ENCODE results near the gene PPM1E. TPM values are rescaled to one million over a fixed set of nuclear protein-coding genes. Genes with fewer than 3 reads are reported as not detected.

PPM1E gene
- total RNA-seq, 4 donors from 2014 or later: 0.08 to 0.11 TPM; not detected in 2

DNA sequence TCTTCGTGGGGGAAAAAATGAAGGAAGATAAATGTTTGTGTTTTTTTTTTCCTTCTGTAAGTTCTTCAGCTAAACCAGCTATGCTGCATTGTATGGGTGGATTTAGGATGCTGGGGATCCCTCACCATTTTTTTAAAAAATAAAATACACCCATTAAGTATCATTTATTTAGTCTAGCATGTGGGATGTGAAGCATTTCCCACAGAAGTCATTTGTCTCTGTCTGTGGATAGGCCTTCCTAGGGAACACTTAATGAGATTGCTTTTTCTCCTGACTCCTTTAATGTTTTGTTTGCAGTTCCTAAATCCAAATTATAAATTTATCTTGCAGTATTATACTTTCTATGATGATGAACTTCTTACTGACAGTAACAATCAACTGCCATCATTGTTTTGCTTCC, 146.7 kb downstream of the PPM1E start:
- no peak for TF ChIP-seq POLR2AphosphoS5 (IDR thresholded peaks at IDR 0.05)
- TF ChIP-seq EP300 (IDR thresholded peaks at IDR 0.05): no peak
- TF ChIP-seq POLR2A (IDR thresholded peaks at IDR 0.05): no peak
- no peak for TF ChIP-seq CTCF (IDR thresholded peaks at IDR 0.05)
- no peak overlapping the region for H3K27ac ChIP-seq
- H3K4me1 ChIP-seq: no peaks in the 10 kb centered on the region
- DNase-seq (ENCODE audit: low spot score in 2 of 2): no peak
- no peak overlapping the region for H3K4me3 ChIP-seq
- 75% methylated on average over 1 of the region's 1 CpG for WGBS
- no peaks in the 10 kb centered on the region for H3K27me3 ChIP-seq
- H3K9me3 ChIP-seq: peaks cover 7% of the 10 kb centered on the region
- no peaks in the 10 kb centered on the region for H3K36me3 ChIP-seq

DNA sequence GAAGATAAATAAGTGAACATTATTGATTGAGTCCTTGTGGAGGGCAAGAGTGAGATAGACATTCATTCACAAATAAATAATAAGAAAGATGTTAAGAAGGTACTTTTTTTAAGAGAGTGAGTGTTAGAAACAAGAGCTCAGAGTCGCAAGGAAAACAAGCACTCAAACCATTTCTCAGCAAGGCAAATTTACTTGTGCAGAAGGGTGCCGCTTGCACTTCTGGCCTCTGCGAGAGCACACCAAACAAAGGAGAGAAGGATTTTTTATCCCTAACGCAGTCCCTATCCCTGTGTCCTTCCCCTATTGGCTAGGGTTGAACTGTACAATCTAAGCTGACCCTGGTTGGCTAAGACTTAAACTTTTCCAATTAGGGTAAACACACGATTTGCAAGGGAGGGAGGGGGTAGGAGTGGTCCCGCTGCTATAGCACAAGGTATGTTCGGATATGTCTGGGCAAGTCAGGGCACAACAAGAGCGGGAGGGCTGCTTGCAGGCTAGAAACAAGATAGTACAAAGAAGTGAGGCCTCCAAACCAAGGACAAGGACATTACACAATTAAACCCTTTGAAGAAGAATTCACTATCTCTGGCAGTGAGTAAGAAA, 156.2 kb downstream of the PPM1E start:
- WGBS: 90% methylated on average over 8 of the region's 8 CpGs
- Histone ChIP-seq H3K4me3 (no peak overlapping the region), H3K4me1 (no peaks in the 10 kb centered on the region), H3K36me3 (no peaks in the 10 kb centered on the region), H3K27ac (no peak overlapping the region), H3K27me3 (no peaks in the 10 kb centered on the region), H3K9me3 (peaks cover 3% of the 10 kb centered on the region)
- TF ChIP-seq CTCF (IDR thresholded peaks at IDR 0.05): no peak
- TF ChIP-seq POLR2AphosphoS5 (IDR thresholded peaks at IDR 0.05): no peak
- TF ChIP-seq EP300 (IDR thresholded peaks at IDR 0.05): no peak
- no peak for TF ChIP-seq POLR2A (IDR thresholded peaks at IDR 0.05)
- DNase-seq (ENCODE audit: low spot score in 2 of 2): no peak

DNA sequence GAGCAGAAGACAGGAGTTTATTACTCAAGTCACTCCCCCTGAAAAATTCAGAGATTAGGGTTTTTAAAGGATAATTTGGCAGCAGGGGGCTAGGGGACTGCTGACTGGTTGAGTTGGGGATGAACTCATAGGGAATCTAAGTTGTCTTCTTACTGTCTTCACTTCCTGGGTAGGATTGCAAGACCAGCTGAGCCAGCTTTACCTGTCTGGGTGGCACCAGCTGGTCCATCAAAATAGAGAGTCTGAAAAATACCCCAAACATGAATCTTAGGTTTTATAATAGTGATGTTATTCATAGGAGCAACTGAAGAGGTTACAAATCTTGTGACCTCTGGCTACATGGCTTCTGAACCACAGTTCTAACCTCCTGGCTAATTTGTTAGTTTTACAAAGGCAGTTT, 157.9 kb downstream of the PPM1E start:
- TF ChIP-seq CTCF (IDR thresholded peaks at IDR 0.05) (no peak), EP300 (IDR thresholded peaks at IDR 0.05) (no peak), POLR2A (IDR thresholded peaks at IDR 0.05) (no peak), POLR2AphosphoS5 (IDR thresholded peaks at IDR 0.05) (no peak)
- no peak for DNase-seq (ENCODE audit: low spot score in 2 of 2)
- Histone ChIP-seq H3K27me3 (no peaks in the 10 kb centered on the region), H3K27ac (no peak overlapping the region), H3K4me3 (no peak overlapping the region), H3K9me3 (peaks cover 3% of the 10 kb centered on the region), H3K4me1 (no peaks in the 10 kb centered on the region), H3K36me3 (no peaks in the 10 kb centered on the region)

GRCh38 chr17:58913971-58914769, 158.5 kb downstream of the PPM1E start:
- Histone ChIP-seq H3K27ac (no peak overlapping the region), H3K4me1 (no peaks in the 10 kb centered on the region), H3K36me3 (no peaks in the 10 kb centered on the region), H3K27me3 (no peaks in the 10 kb centered on the region), H3K4me3 (no peak overlapping the region), H3K9me3 (peaks cover 3% of the 10 kb centered on the region)
- 54% methylated on average over 2 of the region's 2 CpGs for WGBS
- no peak for DNase-seq (ENCODE audit: low spot score in 2 of 2)
- TF ChIP-seq CTCF (IDR thresholded peaks at IDR 0.05) (no peak), POLR2AphosphoS5 (IDR thresholded peaks at IDR 0.05) (no peak), POLR2A (IDR thresholded peaks at IDR 0.05) (no peak), EP300 (IDR thresholded peaks at IDR 0.05) (no peak)

- WGBS: 65% methylated on average over 1 of the region's 1 CpG
- Histone ChIP-seq H3K27me3 (no peaks in the 10 kb centered on the region), H3K9me3 (peaks cover 3% of the 10 kb centered on the region), H3K27ac (no peak overlapping the region), H3K4me1 (no peaks in the 10 kb centered on the region), H3K36me3 (no peaks in the 10 kb centered on the region), H3K4me3 (no peak overlapping the region)
- no peak for DNase-seq (ENCODE audit: low spot score in 2 of 2)
- no peak for TF ChIP-seq POLR2AphosphoS5 (IDR thresholded peaks at IDR 0.05)
- no peak for TF ChIP-seq CTCF (IDR thresholded peaks at IDR 0.05)
- TF ChIP-seq POLR2A (IDR thresholded peaks at IDR 0.05): no peak
- no peak for TF ChIP-seq EP300 (IDR thresholded peaks at IDR 0.05)
These were observed 161.6 kb downstream of the PPM1E start for GRCh38 chr17:58917228-58917627.

Measured in suprapubic skin (tissue), 4 donors.